A549 (cell line): Measurements from ENCODE around the gene PKP4. TPM values are rescaled to one million over a fixed set of nuclear protein-coding genes. Genes with fewer than 3 reads are reported as not detected.

Experiments
- ATAC-seq, 2 experiments: fragments of 200-7000 bp in 1 of 2; fragments of >200 bp in 1 of 2; cut with Nextera tagmentation in 1 of 2; cut with Tn5 transposase in 1 of 2; 3 replicates each; pipeline versions ENCODE4 v1.8.0 to v1.9.1; 2018 to 2020; ENCODE audit warnings: mild to moderate bottlenecking in 1 of 2, moderate library complexity in 1 of 2
- CTCF ChIA-PET: fragments of 300-600 bp; sonication (Branson Sonifier 250); formaldehyde crosslinking; extraction: SDS; loops from one replicate; lab custom pipeline; 2021; ENCODE audit warnings: antibody characterized with exemption, inconsistent platforms; lab: Yijun Ruan, JAX
- POLR2A ChIA-PET: fragments of 350-600 bp; formaldehyde crosslinking; extraction: SDS; loops from one replicate; lab custom pipeline; 2021; ENCODE audit warnings: antibody characterized with exemption, inconsistent platforms; lab: Yijun Ruan, JAX
- DNase-seq, 2 experiments: peaks; one replicate each; pipeline versions ENCODE4 v3.0.0 to v3.0.0-alpha.2; 2011 to 2016; ENCODE audit warnings: low read depth in 1 of 2, low spot score in 1 of 2
- FAIRE-seq: peaks from 2 replicates; lab custom pipeline; 2011; peaks lifted over from hg19 to GRCh38; lab: Jason Lieb, UNC
- H3K27ac ChIP-seq, 2 experiments: fragments of >200 bp; sonication (Bioruptor Twin); formaldehyde crosslinking; 3 replicates each; pipeline ENCODE4 v1.5.1; 2016 to 2017
- H3K4me1 ChIP-seq: fragments of >200 bp; sonication (Bioruptor Twin); formaldehyde crosslinking; 3 replicates; pipeline ENCODE4 v1.6.1; 2016
- H3K4me2 ChIP-seq: fragments of >200 bp; sonication (Bioruptor Twin); formaldehyde crosslinking; 3 replicates; pipeline ENCODE4 v1.6.1; 2016
- H3K4me3 ChIP-seq: fragments of >200 bp; sonication (Bioruptor Twin); formaldehyde crosslinking; 3 replicates; pipeline ENCODE4 v1.5.1; 2016
- H3K9me3 ChIP-seq: fragments of >200 bp; sonication (Bioruptor Twin); formaldehyde crosslinking; 3 replicates; pipeline ENCODE4 v1.6.1; 2016
- ATOH8 ChIP-seq: fragments of 250-450 bp; sonication (Bioruptor Pico); IDR thresholded peaks from 2 replicates; pipeline ENCODE4 v1.5.0; 2020; ENCODE audit warnings: low read depth, mild to moderate bottlenecking, moderate library complexity
- CTCF ChIP-seq: fragments of >200 bp; sonication (Bioruptor Twin); formaldehyde crosslinking; IDR thresholded peaks from 3 replicates; pipeline ENCODE4 v1.5.1; 2016
- EHMT2 ChIP-seq: fragments of 200-600 bp; sonication (generic); IDR thresholded peaks from 2 replicates; pipeline ENCODE4 v1.6.1; 2016; ENCODE audit warnings: antibody characterized with exemption, low read depth, mild to moderate bottlenecking, moderate library complexity
- EP300 ChIP-seq, 2 experiments: fragments of >200 bp; sonication (Bioruptor Twin); formaldehyde crosslinking; IDR thresholded peaks; 2 replicates in 1 of 2; 3 replicates in 1 of 2; pipeline ENCODE4 v1.6.1; 2016 to 2017
- ESRRA ChIP-seq: fragments of 150-350 bp; IDR thresholded peaks from 2 replicates; pipeline ENCODE4 v1.6.1; 2014; ENCODE audit warnings: mild to moderate bottlenecking, low read length, borderline replicate concordance
- HDAC2 ChIP-seq: fragments of 200-600 bp; sonication (generic); IDR thresholded peaks from 2 replicates; pipeline ENCODE4 v1.6.1; 2016
- HEYL ChIP-seq: fragments of 250-450 bp; sonication (Bioruptor Pico); IDR thresholded peaks from 2 replicates; pipeline ENCODE4 v1.8.0; 2021; ENCODE audit warnings: mild to moderate bottlenecking, moderate library complexity
- HOXB13 ChIP-seq: fragments of 250-450 bp; sonication (Bioruptor Pico); IDR thresholded peaks from 2 replicates; pipeline ENCODE4 v1.5.0; 2020; ENCODE audit warnings: low read depth, mild to moderate bottlenecking, moderate library complexity
- KDM1A ChIP-seq: fragments of 200-600 bp; sonication (generic); IDR thresholded peaks from 2 replicates; pipeline ENCODE4 v1.6.1; 2016; ENCODE audit warnings: low read depth, mild to moderate bottlenecking
- MAFK ChIP-seq: fragments of 450-650 bp; IDR thresholded peaks from 2 replicates; pipeline ENCODE4 v1.6.1; 2014; ENCODE audit not compliant: partially characterized antibody
- MYC ChIP-seq: IDR thresholded peaks from 2 replicates; pipeline ENCODE4 v1.6.1; 2012; ENCODE audit warnings: mild to moderate bottlenecking, inconsistent platforms, low read length, improper control_type of control experiment, borderline replicate concordance
- NPAS2 ChIP-seq: fragments of 250-450 bp; sonication (Bioruptor Pico); IDR thresholded peaks from 2 replicates; pipeline ENCODE4 v1.8.0; 2022; ENCODE audit warnings: mild to moderate bottlenecking, moderate library complexity, borderline replicate concordance
- NR3C1 ChIP-seq: fragments of >200 bp; sonication (Bioruptor Twin); formaldehyde crosslinking; IDR thresholded peaks from 3 replicates; pipeline ENCODE4 v1.6.1; 2017
- PBX3 ChIP-seq: IDR thresholded peaks from 2 replicates; pipeline ENCODE4 v1.6.1; 2012
- RAD21 ChIP-seq, 2 experiments: fragments of >200 bp in 1 of 2; sonication (Bioruptor Twin) in 1 of 2; formaldehyde crosslinking in 1 of 2; IDR thresholded peaks in 1 of 2; conservative IDR thresholded peaks in 1 of 2; 2 replicates in 1 of 2; 3 replicates in 1 of 2; pipeline ENCODE4 v1.6.1; 2012 to 2018; ENCODE audit warnings: inconsistent platforms in 1 of 2
- RCOR1 ChIP-seq: fragments of 150-350 bp; IDR thresholded peaks from 2 replicates; pipeline ENCODE4 v1.6.1; 2014; ENCODE audit warnings: antibody characterized with exemption, low read length, low read depth
- RNF2 ChIP-seq: fragments of 200-600 bp; sonication (generic); IDR thresholded peaks from 2 replicates; pipeline ENCODE4 v1.6.1; 2016; ENCODE audit warnings: low read depth, mild to moderate bottlenecking, antibody characterized with exemption, moderate library complexity, borderline replicate concordance
- SMC3 ChIP-seq: fragments of >200 bp; sonication (Bioruptor Twin); formaldehyde crosslinking; IDR thresholded peaks from 3 replicates; pipeline ENCODE4 v1.6.1; 2018; ENCODE audit warnings: inconsistent platforms
- TFCP2L1 ChIP-seq: fragments of 250-450 bp; sonication (Bioruptor Pico); IDR thresholded peaks from 2 replicates; pipeline ENCODE4 v1.5.0; 2021; ENCODE audit warnings: mild to moderate bottlenecking
- WGBS: methylation state at CpG from one replicate; pipeline ENCODE4 v1.1.6; 2017; ENCODE audit errors: missing lambda C conversion rate; 5-methylcytosine and 5-hydroxymethylcytosine counted together
- polyA plus RNA-seq, 4 experiments: library from polyadenylated mRNA; depleted of rRNA in 3 of 4; stranded (reverse); fragments of >200 nt; fragmentation: RNase III in 1 of 4; extraction: RNeasy Plus Mini Kit Qiagen cat#74134 plus additional on column Dnase treatment in 1 of 4; gene quantifications; 2 replicates in 3 of 4; 3 replicates in 1 of 4; pipeline ENCODE4 v1.2.3, GENCODE V29; 2011 to 2017
- TF ChIP-seq, protein P1 (sequence below): fragments of >200 bp; sonication (Bioruptor Twin); formaldehyde crosslinking; IDR thresholded peaks from 2 replicates; pipeline ENCODE4 v1.6.1; 2016

The PKP4 gene
- polyA plus RNA-seq, 2 of the 4 experiments (the other 2 are of a cell fraction): 27.0 to 56.6 TPM

DNA sequence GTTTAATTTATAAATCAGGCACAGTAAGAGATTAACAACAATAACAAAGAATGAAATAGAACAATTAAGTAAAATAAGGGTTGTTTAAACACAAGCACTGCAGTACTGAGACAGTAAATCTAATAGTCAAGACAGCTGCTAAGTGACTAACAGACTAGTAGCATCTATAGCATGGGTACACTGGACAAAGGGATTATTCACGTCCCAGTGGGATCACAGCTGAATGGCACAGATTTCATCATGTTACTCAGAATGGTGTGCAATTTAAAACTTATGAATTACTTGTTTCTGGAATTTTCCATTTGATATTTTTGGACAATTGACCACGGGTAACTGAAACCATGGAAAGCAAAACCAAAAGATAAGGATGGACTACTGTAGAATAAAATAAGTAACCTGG lies 176.5 kb downstream of the PKP4 start:
- FAIRE-seq: no peak
- Histone ChIP-seq H3K9me3 (no peaks in the 10 kb centered on the region), H3K4me2 (no peak overlapping the region), H3K4me3 (no peak overlapping the region)
- 92% methylated on average over 2 of the region's 2 CpGs for WGBS
- no peak for TF ChIP-seq KDM1A
- TF ChIP-seq RNF2: no peak
- TF ChIP-seq SMC3: no peak
- no peak for TF ChIP-seq EP300 (IDR thresholded peaks at IDR 0.05)
- no peak for TF ChIP-seq TFCP2L1 (CRISPR knock-in tag)
- no peak for TF ChIP-seq PBX3
- no peak for TF ChIP-seq EHMT2
- TF ChIP-seq HDAC2: no peak
- no peak for TF ChIP-seq ATOH8 (CRISPR knock-in tag)
- TF ChIP-seq, protein P1, sequence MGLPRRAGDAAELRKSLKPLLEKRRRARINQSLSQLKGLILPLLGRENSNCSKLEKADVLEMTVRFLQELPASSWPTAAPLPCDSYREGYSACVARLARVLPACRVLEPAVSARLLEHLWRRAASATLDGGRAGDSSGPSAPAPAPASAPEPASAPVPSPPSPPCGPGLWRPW: no peak
- TF ChIP-seq MAFK: no peak
- TF ChIP-seq NR3C1: no peak
- no peak for TF ChIP-seq RCOR1
- TF ChIP-seq NPAS2: no peak
- TF ChIP-seq RAD21 (conservative IDR thresholded peaks at IDR 0.05 in 1 of 2, IDR thresholded peaks at IDR 0.05 in 1 of 2): no peak
- TF ChIP-seq HEYL (CRISPR knock-in tag): no peak
- no peak for TF ChIP-seq MYC
- no peak for TF ChIP-seq CTCF
- TF ChIP-seq ESRRA: no peak
- no peak for TF ChIP-seq HOXB13 (CRISPR knock-in tag)
- TF ChIP-seq, all 56 proteins: peak for 0
- CTCF ChIA-PET: no interaction called here
- ATAC-seq: no peak
- no peaks in the 10 kb centered on the region for H3K4me1 ChIP-seq
- DNase-seq: no peak
- H3K27ac ChIP-seq: no peak overlapping the region
- POLR2A ChIA-PET: no interaction called here

DNA sequence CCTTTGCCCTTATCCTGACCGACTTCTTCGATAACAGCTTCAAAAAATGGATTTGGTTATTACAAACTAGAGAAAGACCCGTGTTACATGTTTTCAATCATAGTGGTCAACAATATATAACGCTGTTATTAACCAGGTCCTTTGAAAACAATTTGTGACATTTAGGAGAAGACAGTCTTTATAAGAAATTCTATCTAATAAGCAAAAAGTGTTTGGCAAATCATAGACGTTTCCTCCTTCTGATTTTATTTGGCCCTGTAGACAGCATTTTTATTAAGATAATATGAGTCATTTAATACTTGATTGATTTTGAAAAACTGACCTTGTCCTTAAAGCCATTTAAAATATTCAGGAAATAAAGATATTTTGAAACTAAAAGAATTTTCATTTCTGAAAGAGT lies 177.9 kb downstream of the PKP4 start:
- no peak overlapping the region for H3K27ac ChIP-seq
- 91% methylated on average over 5 of the region's 5 CpGs for WGBS
- H3K4me2 ChIP-seq: no peak overlapping the region
- no peak for FAIRE-seq
- CTCF ChIA-PET: interaction anchor here (1.1 kb wide), 1 partner anchor 21 kb away, joined by 3 read pairs; no protein-coding TSS in a partner anchor
- POLR2A ChIA-PET: no interaction called here
- no peaks in the 10 kb centered on the region for H3K4me1 ChIP-seq
- no peak for TF ChIP-seq ESRRA
- no peak for TF ChIP-seq NR3C1
- H3K4me3 ChIP-seq: no peak overlapping the region
- DNase-seq: no peak
- H3K9me3 ChIP-seq: no peaks in the 10 kb centered on the region
- ATAC-seq: no peak
